ENCODE data around the gene PCDHAC1. TPM values are rescaled to one million over a fixed set of nuclear protein-coding genes. Genes with fewer than 3 reads are reported as not detected.

PCDHAC1 gene
- total RNA-seq, 2 experiments from 2014 or later: not detected

DNA sequence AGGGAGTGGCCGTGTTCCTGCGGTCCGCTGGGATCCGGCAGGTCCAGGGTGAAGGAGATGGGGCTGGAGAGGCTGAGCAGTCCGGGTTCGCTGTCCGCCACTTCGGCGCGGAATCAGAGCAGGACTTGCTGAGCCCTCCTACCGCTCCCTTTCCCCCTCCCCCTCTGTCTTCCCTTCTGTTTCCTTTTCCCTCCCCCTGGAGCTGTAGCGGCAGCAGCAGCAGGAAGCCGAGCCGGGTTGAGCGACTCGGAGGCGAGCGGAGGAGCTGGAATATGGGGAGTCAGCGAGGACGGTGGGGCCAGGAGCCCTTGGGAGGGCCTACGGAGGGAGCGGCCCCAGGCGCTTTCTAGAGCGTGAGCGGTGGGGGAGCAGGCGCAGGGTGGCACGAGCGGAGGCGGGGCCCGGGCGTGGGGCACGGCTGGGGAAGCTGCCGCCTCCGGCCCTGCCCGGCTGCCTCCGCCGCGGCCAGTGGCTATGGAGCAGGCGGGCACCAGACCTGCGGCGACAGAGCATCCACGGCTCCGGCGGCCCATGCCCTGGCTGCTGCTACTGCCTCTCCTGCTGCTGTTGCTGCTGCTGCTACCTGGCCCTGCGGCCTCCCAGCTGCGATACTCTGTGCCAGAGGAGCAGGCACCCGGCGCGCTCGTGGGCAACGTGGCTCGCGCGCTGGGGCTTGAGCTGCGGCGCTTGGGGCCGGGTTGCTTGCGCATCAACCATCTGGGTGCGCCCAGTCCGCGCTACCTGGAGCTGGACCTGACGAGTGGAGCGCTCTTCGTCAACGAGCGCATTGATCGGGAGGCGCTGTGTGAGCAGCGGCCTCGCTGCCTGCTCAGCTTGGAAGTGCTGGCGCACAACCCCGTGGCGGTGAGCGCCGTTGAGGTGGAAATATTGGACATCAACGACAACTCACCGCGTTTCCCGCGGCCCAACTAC is 40.5 kb downstream of the PCDHAC1 start, which contains the start of gene PCDHAC2:
TSS of gene PCDHAC2 (plus strand) at position 184 of the 933 bp plus-strand sequence. CDS start at position 475, 291 bp downstream.
- no peak within 1 kb of the TSS for H2AFZ ChIP-seq (ENCODE audit: low read length)
- POLR2A ChIA-PET: no interaction called here

DNA sequence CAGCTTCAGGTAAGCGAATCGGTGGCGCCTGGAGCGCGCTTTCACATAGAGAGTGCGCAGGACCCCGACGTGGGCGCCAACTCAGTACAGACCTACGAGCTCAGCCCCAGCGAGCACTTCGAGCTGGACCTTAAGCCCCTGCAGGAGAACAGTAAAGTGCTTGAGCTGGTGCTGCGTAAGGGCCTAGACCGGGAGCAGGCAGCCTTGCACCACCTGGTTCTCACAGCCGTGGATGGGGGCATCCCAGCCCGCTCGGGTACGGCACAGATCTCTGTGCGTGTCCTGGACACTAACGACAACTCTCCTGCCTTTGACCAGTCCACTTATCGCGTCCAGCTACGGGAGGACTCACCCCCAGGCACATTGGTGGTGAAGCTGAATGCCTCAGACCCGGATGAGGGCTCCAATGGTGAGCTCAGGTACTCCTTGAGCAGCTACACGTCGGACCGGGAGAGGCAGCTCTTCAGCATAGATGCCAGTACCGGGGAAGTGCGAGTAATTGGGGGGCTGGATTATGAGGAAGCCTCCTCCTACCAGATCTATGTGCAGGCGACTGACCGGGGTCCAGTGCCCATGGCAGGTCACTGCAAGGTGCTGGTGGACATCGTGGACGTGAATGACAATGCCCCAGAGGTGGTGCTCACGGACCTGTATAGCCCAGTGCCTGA is 41.3 kb downstream of the PCDHAC1 start:
- CTCF ChIA-PET (ENCODE audit: unreplicated experiment): no interaction called here
- Histone ChIP-seq H4K20me1 (ENCODE audit: insufficient read depth, low read length) (no peaks in the 10 kb centered on the region), H3K79me2 (ENCODE audit: insufficient read depth, low read depth, low read length) (no peaks in the 10 kb centered on the region), H3K9me3 (ENCODE audit: low read length) (no peaks in the 10 kb centered on the region), H3K36me3 (ENCODE audit: insufficient read depth, low read length) (no peaks in the 10 kb centered on the region), H2AFZ (ENCODE audit: low read length) (no peak overlapping the region), H3K4me2 (ENCODE audit: low read length) (no peak overlapping the region), H3K4me1 (ENCODE audit: insufficient read depth, low read length, poor library complexity, severe bottlenecking) (no peaks in the 10 kb centered on the region), H3K27ac (ENCODE audit: low read depth, low read length, poor library complexity, severe bottlenecking) (no peak overlapping the region), H3K9me2 (ENCODE audit: insufficient read depth, low read length) (no peaks in the 10 kb centered on the region), H3K4me3 (ENCODE audit: low read depth, low read length, poor library complexity, severe bottlenecking) (no peak overlapping the region)
- intact Hi-C loops (cut with micrococcal nuclease; ENCODE audit: unreplicated experiment): no loop called here
- no peak for DNase-seq (ENCODE audit: low spot score)
- no peak for TF ChIP-seq EZH2phosphoT487 (IDR thresholded peaks at IDR 0.05; ENCODE audit: borderline replicate concordance, low read depth, low read length)
- POLR2A ChIA-PET: no interaction called here
- BruUV-seq (replicated peaks): no TSS peak

More for the DNA sequence above, 40.5 kb downstream of the PCDHAC1 start, which contains the start of gene PCDHAC2:
- H3K79me2 ChIP-seq (ENCODE audit: insufficient read depth, low read depth, low read length): no peaks in the 10 kb centered on the region
- TF ChIP-seq EZH2phosphoT487 (IDR thresholded peaks at IDR 0.05; ENCODE audit: borderline replicate concordance, low read depth, low read length): no peak
- TF ChIP-seq, protein P1, sequence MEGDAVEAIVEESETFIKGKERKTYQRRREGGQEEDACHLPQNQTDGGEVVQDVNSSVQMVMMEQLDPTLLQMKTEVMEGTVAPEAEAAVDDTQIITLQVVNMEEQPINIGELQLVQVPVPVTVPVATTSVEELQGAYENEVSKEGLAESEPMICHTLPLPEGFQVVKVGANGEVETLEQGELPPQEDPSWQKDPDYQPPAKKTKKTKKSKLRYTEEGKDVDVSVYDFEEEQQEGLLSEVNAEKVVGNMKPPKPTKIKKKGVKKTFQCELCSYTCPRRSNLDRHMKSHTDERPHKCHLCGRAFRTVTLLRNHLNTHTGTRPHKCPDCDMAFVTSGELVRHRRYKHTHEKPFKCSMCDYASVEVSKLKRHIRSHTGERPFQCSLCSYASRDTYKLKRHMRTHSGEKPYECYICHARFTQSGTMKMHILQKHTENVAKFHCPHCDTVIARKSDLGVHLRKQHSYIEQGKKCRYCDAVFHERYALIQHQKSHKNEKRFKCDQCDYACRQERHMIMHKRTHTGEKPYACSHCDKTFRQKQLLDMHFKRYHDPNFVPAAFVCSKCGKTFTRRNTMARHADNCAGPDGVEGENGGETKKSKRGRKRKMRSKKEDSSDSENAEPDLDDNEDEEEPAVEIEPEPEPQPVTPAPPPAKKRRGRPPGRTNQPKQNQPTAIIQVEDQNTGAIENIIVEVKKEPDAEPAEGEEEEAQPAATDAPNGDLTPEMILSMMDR (conservative IDR thresholded peaks at IDR 0.05; ENCODE audit: low read length): no peak
- no peak within 1 kb of the TSS for H3K4me3 ChIP-seq (ENCODE audit: low read depth, low read length, poor library complexity, severe bottlenecking)
- no peaks in the 10 kb centered on the region for H4K20me1 ChIP-seq (ENCODE audit: insufficient read depth, low read length)
- no peaks in the 10 kb centered on the region for H3K36me3 ChIP-seq (ENCODE audit: insufficient read depth, low read length)
- no peak within 1 kb of the TSS for H3K27ac ChIP-seq (ENCODE audit: low read depth, low read length, poor library complexity, severe bottlenecking)
- intact Hi-C loops (cut with micrococcal nuclease; ENCODE audit: unreplicated experiment): no loop called here
- no peaks in the 10 kb centered on the region for H3K4me1 ChIP-seq (ENCODE audit: insufficient read depth, low read length, poor library complexity, severe bottlenecking)
- CTCF ChIA-PET (ENCODE audit: unreplicated experiment): no interaction called here
- no TSS peak for BruUV-seq (replicated peaks)
- DNase-seq (ENCODE audit: low spot score): no peak
- H3K9me2 ChIP-seq (ENCODE audit: insufficient read depth, low read length): no peaks in the 10 kb centered on the region
- no peak within 1 kb of the TSS for H3K4me2 ChIP-seq (ENCODE audit: low read length)
- no peaks in the 10 kb centered on the region for H3K9me3 ChIP-seq (ENCODE audit: low read length)

DNA sequence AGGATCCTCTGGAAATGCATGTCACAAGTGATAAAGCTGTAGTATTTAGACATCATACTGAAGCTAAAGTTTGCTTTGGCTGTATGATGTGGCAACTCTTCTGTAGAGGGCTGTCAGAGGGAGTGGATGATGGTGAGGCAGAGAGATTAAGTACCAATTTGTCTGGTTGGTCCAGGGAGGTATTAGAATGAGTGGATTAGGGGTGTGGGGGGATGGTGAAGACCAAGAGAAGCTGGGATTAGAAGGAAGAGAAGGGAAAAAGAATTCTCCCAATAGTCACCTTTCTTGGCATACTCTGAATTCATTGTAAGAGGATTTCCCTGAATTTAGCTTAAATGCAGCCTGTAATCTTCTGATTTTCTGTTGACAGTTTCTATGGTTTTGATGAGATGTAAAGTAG is 43.8 kb downstream of the PCDHAC1 start:
- Histone ChIP-seq H3K27ac (ENCODE audit: low read depth, low read length, poor library complexity, severe bottlenecking) (no peak overlapping the region), H3K36me3 (ENCODE audit: insufficient read depth, low read length) (no peaks in the 10 kb centered on the region), H4K20me1 (ENCODE audit: insufficient read depth, low read length) (no peaks in the 10 kb centered on the region), H3K4me3 (ENCODE audit: low read depth, low read length, poor library complexity, severe bottlenecking) (no peak overlapping the region), H3K4me1 (ENCODE audit: insufficient read depth, low read length, poor library complexity, severe bottlenecking) (no peaks in the 10 kb centered on the region), H3K4me2 (ENCODE audit: low read length) (no peak overlapping the region), H3K9me2 (ENCODE audit: insufficient read depth, low read length) (no peaks in the 10 kb centered on the region), H3K9me3 (ENCODE audit: low read length) (no peaks in the 10 kb centered on the region), H3K79me2 (ENCODE audit: insufficient read depth, low read depth, low read length) (no peaks in the 10 kb centered on the region), H2AFZ (ENCODE audit: low read length) (no peak overlapping the region)
- BruUV-seq (replicated peaks): no TSS peak
- ChIA-PET CTCF (ENCODE audit: unreplicated experiment) (no interaction called here), POLR2A (no interaction called here)
- DNase-seq (ENCODE audit: low spot score): no peak
- intact Hi-C loops (cut with micrococcal nuclease; ENCODE audit: unreplicated experiment): no loop called here
- no peak for TF ChIP-seq EZH2phosphoT487 (IDR thresholded peaks at IDR 0.05; ENCODE audit: borderline replicate concordance, low read depth, low read length)
- TF ChIP-seq, protein P1 (conservative IDR thresholded peaks at IDR 0.05; ENCODE audit: low read length): no peak

Data from OCI-LY7 (cell line).